ENCODE results near the gene ZNF451.

GRCh38 chr6:57113105-57113504 lies 23.1 kb downstream of the ZNF451 start:
- TF ChIP-seq TAF1 (IDR thresholded peaks at IDR 0.05; ENCODE audit: borderline replicate concordance, insufficient read depth, low read length): no peak
- no peak for TF ChIP-seq REST (IDR thresholded peaks at IDR 0.05; ENCODE audit: insufficient read depth in 1 of 2, low read depth in 2 of 2, low read length in 2 of 2)
- TF ChIP-seq SIN3A (IDR thresholded peaks at IDR 0.05; ENCODE audit: borderline replicate concordance, insufficient read depth, low read length): no peak
- TF ChIP-seq POLR2AphosphoS5 (IDR thresholded peaks at IDR 0.05; ENCODE audit: low read depth, low read length): no peak

Data from PFSK-1 (cell line).